ENCODE results near the gene SSBP3.
"Not testable (repeated sequence)": the region's sequence is repeated elsewhere in the genome, so short reads cannot be mapped to it uniquely, and the experiment has no call there.

SSBP3 gene

GRCh38 chr1:54237586-54237985, 168.6 kb downstream of the SSBP3 start:
- no peak for DNase-seq

- DNase-seq: no peak
These were observed 171.9 kb downstream of the SSBP3 start for GRCh38 chr1:54234284-54234683.

DNA sequence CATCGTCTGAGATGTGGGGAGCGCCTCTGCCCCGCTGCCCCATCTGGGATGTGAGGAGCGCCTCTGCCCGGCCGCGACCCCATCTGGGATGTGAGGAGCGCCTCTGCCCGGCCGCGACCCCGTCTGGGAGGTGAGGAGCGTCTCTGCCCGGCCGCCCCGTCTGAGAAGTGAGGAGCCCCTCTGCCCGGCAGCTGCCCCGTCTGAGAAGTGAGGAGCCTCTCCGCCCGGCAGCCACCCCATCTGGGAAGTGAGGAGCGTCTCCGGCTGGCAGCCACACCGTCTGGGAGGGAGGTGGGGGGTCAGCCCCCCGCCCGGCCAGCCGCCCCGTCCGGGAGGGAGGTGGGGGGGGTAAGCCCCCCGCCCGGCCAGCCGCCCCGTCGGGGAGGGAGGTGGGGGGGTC, 173.0 kb downstream of the SSBP3 start:
- not testable (repeated sequence) for DNase-seq

DNA sequence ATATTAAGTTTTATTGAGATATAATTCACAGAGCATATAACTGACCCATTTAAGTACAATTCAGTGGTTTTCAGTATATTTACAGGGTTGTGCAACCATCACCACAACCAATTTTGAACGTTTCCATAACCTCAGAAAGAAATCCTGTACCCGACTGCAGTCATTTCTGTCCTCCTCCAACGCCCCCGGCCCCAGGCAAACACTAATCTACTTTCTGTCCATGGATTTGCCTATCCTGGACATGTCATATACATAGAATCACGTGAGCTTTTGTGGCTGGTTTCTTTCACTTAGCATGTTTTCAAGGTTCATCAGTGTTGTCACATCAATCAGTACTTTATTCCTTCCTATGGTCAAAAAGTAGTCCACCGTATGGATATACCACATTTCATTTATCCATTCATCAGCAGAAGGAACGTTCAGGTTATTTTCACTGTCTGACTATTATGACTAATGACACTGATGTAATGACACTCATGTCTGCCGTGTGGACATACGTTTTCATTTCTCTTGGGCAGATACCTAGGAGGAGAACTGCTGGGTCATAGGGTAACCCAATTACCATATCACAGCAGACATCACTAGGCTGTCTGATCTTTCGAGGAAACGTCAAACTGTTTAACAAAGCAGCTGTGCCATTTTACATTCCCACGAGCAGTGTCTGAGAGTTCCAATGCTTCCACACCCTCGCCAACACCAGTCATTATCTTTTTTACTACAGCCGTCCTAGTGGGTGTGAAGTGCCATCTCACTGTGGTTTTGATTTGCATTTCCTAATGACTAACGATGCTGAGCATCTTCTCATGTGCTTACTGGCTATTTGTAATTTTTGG, 175.5 kb downstream of the SSBP3 start:
- no peak for DNase-seq

DNA sequence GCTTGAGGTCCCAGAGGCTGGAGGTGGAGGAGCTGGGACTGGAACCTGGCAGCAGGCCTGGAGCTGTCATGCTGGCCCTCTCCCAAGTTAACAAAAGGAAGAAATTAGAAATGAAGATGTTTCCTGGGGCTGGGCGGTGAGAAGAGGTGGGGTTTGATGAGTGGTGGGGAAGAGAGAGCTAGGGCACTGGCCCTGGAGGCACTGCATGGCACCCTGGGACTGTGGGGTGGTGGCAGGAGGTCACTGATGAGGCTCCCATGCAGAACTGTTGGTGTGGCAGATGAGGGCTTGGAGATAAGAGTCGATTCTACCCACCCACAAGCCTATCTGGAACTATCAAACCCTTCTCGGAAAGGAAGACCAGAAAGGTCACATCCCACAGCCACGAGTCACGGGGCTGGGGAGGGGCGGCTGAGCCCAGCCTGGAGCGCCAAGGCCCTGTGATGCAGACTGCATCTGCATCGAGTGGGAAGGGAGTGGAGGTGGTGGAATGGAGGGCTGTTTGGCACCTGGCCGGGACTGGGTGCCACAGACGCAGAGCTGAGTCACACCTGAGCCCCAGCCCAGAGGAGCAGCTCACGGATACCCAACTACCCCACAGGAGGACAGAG, 176.8 kb downstream of the SSBP3 start:
- no peak for DNase-seq

DNA sequence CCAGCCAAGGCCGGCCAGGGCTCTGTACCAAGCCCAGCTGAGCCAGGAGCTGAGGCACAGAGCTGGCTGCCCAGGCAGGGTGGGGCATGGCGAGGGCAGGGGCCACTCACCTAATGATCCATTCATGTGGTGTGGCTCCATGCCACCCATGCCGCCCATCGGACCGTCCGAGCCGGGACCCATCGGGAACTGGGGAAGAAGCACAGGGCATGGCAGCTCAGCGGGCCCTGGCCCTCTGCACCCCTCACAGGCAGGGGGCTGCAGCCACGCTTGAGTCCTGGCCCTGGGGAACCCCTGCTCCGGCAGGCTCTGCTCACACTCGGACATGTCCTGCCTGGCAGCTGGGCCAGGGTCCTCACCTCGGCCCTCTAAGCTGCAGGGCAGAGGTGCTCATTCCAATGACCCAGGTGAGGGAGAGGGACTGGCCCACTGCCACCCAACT, 177.5 kb downstream of the SSBP3 start:
- DNase-seq: no peak

DNA sequence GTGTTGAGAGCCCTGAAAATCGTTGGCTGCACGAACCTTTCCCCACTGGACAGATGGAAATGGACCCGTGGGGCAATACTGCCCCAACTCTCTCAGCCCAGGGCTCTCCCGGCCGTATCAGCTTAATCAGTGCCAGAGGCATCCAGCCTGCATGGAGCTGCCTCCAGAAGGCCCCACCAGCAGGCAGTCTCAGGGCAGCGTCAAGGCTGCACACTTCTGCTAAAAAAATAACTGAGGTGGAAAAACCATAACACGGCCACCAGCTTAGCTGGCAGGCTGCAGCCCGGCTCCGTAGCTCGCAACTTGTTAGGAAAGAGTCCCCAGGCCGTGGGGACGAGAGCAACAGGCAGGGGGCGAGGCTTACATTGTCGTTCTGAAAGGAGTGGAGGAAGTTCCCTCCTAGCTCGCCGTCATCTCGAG, 178.3 kb downstream of the SSBP3 start:
- DNase-seq: no peak

- DNase-seq: no peak
These were observed 179.0 kb downstream of the SSBP3 start for GRCh38 chr1:54227091-54227602.

- no peak for DNase-seq
These were observed 180.1 kb downstream of the SSBP3 start for GRCh38 chr1:54225986-54226559.

GRCh38 chr1:54225378-54225777, 180.8 kb downstream of the SSBP3 start:
- DNase-seq: no peak

DNA sequence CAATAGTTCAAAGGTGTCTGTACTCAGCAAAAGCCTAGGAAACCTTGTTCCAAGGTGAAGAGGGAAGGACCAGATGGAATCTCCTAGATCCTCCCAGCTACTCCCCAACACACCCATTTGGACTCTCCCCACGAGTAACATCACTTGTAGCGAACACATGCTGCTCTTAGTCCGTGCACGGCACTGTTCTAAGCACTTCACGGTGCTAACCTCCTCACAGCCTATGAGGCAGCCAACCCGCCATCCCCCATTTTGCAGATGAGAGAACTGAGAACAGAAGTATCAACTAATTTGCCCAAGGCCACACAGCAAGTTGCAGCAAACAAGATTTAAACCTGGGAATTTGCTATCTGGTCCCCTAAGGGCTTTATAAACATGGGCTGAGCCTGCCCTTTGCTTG, 182.0 kb downstream of the SSBP3 start:
- no peak for DNase-seq

DNA sequence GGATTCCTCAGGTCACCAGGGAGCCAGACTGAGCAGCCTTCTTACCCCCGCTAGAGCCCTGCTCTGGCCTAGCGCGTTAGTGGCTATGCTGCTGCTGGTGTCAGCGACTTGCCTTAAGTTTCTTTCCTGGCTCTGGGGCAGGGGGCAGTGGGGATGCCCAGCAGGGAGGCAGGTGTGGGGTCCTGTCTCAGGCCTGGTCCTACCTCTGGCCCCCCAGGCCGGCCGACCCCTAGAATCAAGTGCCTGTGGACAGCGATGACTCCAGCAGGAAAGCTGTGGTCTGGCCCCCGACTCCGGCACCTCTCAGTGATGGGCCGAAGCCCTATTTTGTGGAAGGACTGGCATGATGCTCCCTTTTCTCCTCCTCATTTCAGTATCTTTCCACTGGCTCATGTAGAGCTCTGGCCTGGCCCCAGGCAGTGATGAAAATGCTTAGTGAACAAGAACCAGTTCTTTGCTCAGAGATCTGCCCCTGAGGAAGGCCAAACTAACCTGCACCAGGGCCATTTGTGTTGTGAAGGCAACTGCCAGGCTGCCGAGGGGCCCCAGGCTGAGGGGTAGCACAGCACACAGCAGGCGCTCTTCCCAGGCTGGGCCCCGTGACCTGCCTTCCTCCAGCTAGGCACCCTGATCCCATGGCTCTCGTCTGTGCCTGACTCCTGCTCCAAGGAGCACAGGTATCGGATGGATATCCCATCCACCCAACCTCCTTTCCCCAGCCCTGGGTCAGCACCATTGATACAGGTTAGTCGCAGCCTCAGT, 182.6 kb downstream of the SSBP3 start:
- no peak for DNase-seq

DNA sequence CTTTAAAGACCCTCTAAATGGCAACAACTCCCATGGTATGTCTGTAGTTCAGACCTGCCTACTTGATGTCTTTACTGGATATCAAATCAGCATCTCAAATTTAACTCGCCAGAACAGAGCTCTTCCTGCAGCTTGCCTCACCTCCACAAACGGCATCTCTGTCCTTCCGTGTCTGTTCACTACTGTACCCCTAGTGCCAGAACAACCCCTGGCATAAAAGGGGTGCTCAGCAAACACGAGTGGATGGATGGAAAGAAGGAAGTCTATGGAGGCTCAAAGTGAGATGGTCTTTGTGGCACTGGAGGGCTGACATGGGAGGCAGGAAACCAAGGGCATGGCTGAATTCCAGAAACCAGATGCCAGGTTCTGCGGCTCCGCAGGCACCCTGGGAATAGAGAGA, 183.5 kb downstream of the SSBP3 start:
- DNase-seq: no peak

DNA sequence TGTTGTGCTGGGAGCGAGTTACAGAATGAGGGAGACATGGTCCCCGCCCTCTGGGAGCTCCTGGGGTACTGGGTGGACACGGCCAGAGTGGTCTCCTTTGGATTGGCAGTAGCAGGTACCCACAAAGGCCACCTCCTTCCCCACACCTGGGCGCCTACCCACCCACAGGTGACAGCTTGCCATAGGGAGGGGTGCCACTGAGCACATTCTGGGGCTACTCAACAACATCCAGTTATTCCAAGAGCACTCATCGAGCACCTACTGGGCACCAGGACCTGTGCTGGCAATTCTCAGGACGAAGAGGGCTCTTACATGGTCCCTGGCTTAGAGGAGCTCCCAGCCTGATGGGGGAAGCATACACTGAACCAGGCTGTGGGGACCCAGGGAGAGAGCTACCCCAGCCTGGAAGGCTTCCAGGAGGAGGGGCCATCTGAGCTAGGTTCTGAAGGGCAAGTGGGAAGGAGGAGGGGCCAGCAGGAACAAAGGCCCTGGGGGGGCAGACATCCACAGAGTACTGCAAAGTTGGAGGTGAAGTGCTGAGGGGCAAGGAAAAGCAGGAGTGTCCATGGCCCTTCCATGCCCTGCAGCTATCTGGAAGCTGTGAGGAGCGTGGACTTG, 184.2 kb downstream of the SSBP3 start:
- no peak for DNase-seq

DNA sequence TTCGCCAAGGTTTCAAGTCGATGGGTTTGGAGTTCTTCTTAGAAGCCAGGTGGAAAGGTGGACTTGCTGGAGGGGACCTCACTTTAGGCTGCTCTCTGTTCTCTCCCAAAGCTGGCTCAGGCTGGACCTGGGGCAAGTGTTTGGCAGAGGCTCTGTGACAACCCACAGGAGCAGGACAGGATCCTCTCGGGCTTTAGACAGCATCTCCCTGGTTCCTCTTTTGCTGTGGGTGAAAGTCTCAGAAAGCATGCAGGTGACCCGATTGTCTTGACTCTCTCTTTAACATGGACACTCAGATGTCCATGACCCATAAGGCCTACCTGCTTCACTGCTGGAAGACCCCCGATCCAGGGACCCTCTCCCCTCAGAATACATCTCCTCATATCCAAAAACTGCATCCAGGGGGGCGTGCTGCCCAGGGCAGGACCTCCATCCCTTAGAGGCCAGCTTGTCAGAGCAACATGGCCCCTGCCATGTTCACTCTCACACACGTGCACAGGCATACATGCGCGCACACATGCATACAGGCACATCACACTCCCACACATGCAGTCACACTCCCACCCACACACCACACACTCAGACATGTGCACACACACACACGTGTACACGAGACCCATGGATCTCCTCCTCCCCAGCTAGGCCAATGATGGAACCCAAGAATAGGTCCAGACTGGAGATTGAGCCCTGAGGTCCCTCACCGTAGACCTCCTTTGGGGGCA, 184.9 kb downstream of the SSBP3 start:
- no peak for DNase-seq

GRCh38 chr1:54220004-54220811, 186.0 kb downstream of the SSBP3 start:
- DNase-seq: no peak

DNA sequence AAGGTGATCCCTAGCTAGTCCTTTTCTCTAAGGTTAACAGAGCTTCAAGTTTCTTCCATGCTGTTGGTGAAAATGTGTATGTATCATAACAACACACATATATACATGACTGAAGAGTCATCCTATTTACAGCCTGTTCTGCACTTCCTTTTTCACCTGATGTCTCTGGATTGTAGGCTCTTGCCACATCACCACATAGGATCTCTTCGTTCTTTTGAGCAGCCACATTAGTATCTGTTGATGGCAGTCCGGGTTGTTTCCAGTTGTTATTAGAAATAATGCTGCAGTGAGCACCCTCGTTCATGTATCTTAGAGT, 186.5 kb downstream of the SSBP3 start:
- DNase-seq: no peak

GRCh38 chr1:54218883-54219687, 187.1 kb downstream of the SSBP3 start:
- DNase-seq: no peak

- no peak for DNase-seq
These were observed 190.7 kb downstream of the SSBP3 start for GRCh38 chr1:54215523-54215922.

GRCh38 chr1:54212872-54213271, 193.3 kb downstream of the SSBP3 start:
- DNase-seq: no peak

Data from KG1 (cell line).